Retinal pigment epithelial cell (primary cell): ENCODE data around the gene TCF12.
"Not testable (repeated sequence)": the region's sequence is repeated elsewhere in the genome, so short reads cannot be mapped to it uniquely, and the experiment has no call there.

Experiments used
- DNase-seq: peaks from one replicate; pipeline ENCODE4 v3.0.0-alpha.2; 2010; ENCODE audit warnings: low read depth
- H3K4me3 ChIP-seq: 2 replicates; pipeline ENCODE4 v1.5.1; 2011; ENCODE audit warnings: mild to moderate bottlenecking, low read length, control low read depth, moderate library complexity
- TF ChIP-seq, protein P1 (sequence below): conservative IDR thresholded peaks from 2 replicates; pipeline ENCODE4 v1.5.1; 2011; ENCODE audit warnings: low read depth, low read length, control low read depth, inconsistent platforms

TCF12 gene

GRCh38 chr15:57150066-57150865 lies 231.8 kb downstream of the TCF12 start:
- H3K4me3 ChIP-seq, result no peak overlapping the region
- TF ChIP-seq, protein P1, sequence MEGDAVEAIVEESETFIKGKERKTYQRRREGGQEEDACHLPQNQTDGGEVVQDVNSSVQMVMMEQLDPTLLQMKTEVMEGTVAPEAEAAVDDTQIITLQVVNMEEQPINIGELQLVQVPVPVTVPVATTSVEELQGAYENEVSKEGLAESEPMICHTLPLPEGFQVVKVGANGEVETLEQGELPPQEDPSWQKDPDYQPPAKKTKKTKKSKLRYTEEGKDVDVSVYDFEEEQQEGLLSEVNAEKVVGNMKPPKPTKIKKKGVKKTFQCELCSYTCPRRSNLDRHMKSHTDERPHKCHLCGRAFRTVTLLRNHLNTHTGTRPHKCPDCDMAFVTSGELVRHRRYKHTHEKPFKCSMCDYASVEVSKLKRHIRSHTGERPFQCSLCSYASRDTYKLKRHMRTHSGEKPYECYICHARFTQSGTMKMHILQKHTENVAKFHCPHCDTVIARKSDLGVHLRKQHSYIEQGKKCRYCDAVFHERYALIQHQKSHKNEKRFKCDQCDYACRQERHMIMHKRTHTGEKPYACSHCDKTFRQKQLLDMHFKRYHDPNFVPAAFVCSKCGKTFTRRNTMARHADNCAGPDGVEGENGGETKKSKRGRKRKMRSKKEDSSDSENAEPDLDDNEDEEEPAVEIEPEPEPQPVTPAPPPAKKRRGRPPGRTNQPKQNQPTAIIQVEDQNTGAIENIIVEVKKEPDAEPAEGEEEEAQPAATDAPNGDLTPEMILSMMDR, result no peak
- no peak for DNase-seq

DNA sequence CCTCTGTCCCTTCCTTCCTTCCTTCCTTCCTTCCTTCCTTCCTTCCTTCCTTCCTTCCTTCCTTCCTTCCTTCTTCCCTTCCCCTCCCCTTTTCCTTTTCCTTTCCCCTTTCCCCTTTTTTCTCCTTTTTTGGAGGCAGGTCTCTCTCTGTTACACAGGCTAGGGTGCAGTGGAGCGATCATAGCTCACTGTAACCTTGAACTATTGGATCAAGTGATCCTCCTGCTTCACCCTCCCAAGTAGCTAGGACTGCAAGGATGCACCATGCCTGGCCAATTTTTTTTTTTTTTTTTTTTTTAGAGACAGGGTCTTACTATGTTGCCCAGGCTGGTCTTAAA lies 232.4 kb downstream of the TCF12 start:
- not testable (repeated sequence) for DNase-seq, H3K4me3 ChIP-seq

DNA sequence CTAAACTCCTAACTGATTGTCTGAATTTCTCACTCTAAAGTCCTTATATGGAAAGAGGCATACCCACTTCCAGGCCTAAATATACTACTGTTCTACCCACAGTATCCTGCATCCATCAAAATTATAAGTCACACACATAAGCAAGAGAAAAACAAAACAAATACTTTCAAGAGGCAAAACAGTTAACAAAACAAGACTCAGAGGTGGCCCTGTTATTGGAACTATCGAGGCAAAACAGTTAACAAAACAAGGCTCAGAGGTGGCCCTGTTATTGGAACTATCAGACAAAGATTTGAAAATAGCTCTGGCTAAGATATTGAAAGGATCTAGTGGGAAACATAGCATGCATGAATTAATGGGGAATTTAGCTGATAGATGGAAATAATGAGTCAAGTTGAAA lies 233.7 kb downstream of the TCF12 start:
- DNase-seq, result no peak
- no peak overlapping the region for H3K4me3 ChIP-seq

DNA sequence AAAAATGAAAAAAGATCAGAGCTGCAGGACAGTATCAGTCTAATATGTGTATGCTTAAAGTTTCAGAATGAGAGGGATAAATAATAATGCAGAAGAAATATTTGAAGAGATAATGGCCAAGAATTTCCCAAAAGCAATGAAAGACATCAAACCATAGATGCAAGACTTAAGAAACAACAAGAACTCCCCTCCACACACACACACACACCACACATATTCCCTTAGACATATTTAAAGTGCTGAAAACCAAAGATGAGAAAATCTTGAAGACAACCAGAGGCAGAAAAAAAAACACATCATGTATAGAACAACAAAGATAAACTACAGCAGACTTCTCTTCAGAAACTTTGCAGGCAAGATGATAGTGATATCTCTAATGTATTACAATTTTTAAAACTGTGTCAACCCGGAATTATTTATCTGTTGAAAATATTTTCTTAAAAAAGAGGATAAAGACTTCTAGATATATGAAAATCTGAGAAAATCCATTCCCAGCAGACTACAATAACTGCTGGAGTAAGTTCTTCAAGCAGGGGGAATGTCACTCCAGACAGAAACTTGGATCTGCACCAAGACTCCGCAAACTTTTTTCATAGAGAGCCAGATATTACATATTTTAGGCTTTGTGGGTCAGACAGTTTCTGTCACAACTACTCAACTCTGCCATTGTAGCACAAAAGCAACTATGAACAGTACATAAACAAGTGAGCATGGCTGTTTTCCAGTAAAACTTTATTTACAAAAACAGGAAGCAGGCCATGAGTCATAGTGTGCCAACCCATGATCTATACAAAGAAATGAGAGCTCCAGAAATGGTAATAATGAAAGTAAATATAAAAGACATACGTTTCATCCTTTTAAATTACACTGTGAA lies 234.5 kb downstream of the TCF12 start:
- TF ChIP-seq, protein P1, result no peak
- peak; percentile 64 for DNase-seq
- peak overlapping the region; percentile 16 for H3K4me3 ChIP-seq

More for the DNA sequence above, 233.7 kb downstream of the TCF12 start:
- TF ChIP-seq, protein P1, result no peak

- no peak for DNase-seq
- TF ChIP-seq, protein P1, result no peak
- H3K4me3 ChIP-seq, result no peak overlapping the region
These were observed 237.9 kb downstream of the TCF12 start for GRCh38 chr15:57156210-57156884.

DNA sequence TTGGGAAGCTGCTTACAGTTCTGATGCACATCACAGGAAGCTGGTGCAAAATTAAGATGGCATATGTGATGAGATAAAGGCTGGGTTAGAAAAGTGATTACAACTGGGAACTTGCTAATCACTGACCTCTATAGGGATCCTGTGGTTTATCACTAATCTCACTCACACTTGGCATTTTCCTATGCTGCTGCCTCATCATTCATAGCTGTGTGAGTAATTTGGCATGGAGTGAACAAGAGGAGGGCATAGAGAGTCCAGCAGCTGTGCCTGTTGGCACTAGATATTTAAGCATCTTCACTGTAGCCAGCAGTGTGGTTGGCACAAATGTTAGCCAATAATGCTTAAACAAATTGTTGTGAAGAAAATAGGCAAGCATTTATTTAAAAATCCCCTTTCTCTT lies 240.1 kb downstream of the TCF12 start:
- TF ChIP-seq, protein P1, result no peak
- DNase-seq, result peak; percentile 49
- no peak overlapping the region for H3K4me3 ChIP-seq

DNA sequence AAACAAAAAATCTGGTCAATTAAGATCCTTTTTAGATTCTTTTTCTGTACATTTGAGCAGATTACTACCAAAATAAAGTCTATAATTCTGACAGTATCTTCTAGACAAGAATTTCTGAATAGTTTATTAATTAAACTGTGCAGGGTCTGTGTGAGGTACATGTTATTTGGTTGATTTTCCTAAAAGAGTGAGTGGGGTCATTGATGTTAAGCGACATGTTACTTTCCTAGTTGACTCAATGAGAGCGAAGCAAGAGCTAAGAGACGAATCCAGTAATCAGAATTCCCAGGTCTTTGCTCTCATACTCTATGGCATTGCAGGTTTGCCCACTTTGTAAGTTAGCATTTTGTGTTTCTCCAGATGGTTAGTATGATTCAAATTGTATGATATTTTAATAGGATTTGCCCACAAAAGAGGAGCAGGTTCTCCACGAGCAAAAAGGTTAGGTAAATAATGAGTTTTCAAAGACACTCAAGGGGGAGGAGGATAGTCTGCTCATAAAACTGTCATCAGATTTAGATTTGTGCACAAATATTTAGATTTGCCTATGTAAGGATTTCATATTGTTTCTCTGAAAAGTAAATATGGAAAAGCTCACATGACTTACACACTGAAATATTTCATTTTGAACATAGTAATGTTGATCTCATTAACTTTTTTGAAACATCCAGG lies 240.7 kb downstream of the TCF12 start:
- no peak for DNase-seq
- TF ChIP-seq, protein P1, result no peak
- H3K4me3 ChIP-seq, result no peak overlapping the region
